Mesendoderm (in vitro differentiated cells): ENCODE results near the gene MAPK14.
A peak's percentile ranks its signal among the peaks of the same experiment; 100 is the strongest.

Experiments used
- DNase-seq: peaks from one replicate; pipeline ENCODE4 v3.0.0; 2013
- H2AK5ac ChIP-seq: 2 replicates; pipeline ENCODE4 v1.6.1; 2013; ENCODE audit warnings: low read length, inconsistent platforms
- H2BK120ac ChIP-seq: 2 replicates; pipeline ENCODE4 v1.6.1; 2013; ENCODE audit warnings: low read depth, mild to moderate bottlenecking, low read length, moderate library complexity, mixed read lengths
- H2BK15ac ChIP-seq: replicated peaks from 2 replicates; pipeline ENCODE4 v1.6.1; 2013; ENCODE audit warnings: low read depth, mild to moderate bottlenecking, moderate library complexity
- H2BK5ac ChIP-seq: 2 replicates; pipeline ENCODE4 v1.6.1; 2013; ENCODE audit warnings: low read length, inconsistent platforms
- H3K18ac ChIP-seq: 2 replicates; pipeline ENCODE4 v1.6.1; 2013; ENCODE audit warnings: mild to moderate bottlenecking, low read length, mixed read lengths
- H3K23ac ChIP-seq: one replicate; pipeline ENCODE4 v1.6.1; 2013; ENCODE audit warnings: low read length
- H3K27ac ChIP-seq: 2 replicates; pipeline ENCODE4 v1.5.1; 2013; ENCODE audit warnings: low read depth, mild to moderate bottlenecking, inconsistent platforms, low read length, moderate library complexity
- H3K27me3 ChIP-seq: 2 replicates; pipeline ENCODE4 v1.6.1; 2013; ENCODE audit warnings: low read length, control low read depth, mild to moderate bottlenecking, inconsistent platforms; ENCODE audit not compliant: insufficient read depth, poor library complexity
- H3K36me3 ChIP-seq: 2 replicates; pipeline ENCODE4 v1.6.1; 2013; ENCODE audit warnings: low read length, inconsistent platforms; ENCODE audit not compliant: control insufficient read depth, insufficient read depth
- H3K4ac ChIP-seq: one replicate; pipeline ENCODE4 v1.6.1; 2013; ENCODE audit warnings: low read depth, mild to moderate bottlenecking, low read length, moderate library complexity
- H3K4me1 ChIP-seq: 2 replicates; pipeline ENCODE4 v1.6.1; 2013; ENCODE audit warnings: low read depth, low read length, inconsistent platforms; ENCODE audit not compliant: control insufficient read depth
- H3K4me2 ChIP-seq: 2 replicates; pipeline ENCODE4 v1.6.1; 2013; ENCODE audit warnings: low read length
- H3K4me3 ChIP-seq: 2 replicates; pipeline ENCODE4 v1.5.1; 2013; ENCODE audit warnings: mild to moderate bottlenecking, low read length
- H3K56ac ChIP-seq: one replicate; pipeline ENCODE4 v1.6.1; 2013; ENCODE audit warnings: low read length
- H3K79me1 ChIP-seq: 2 replicates; pipeline ENCODE4 v1.6.1; 2013; ENCODE audit warnings: low read length, inconsistent platforms
- H3K79me2 ChIP-seq: 2 replicates; pipeline ENCODE4 v1.6.1; 2013; ENCODE audit warnings: mild to moderate bottlenecking, low read length; ENCODE audit not compliant: control insufficient read depth, insufficient read depth
- H3K9ac ChIP-seq: 2 replicates; pipeline ENCODE4 v1.6.1; 2013; ENCODE audit warnings: low read length, inconsistent platforms
- H4K5ac ChIP-seq: one replicate; pipeline ENCODE4 v1.6.1; 2013; ENCODE audit warnings: low read length
- H4K8ac ChIP-seq: one replicate; pipeline ENCODE4 v1.6.1; 2013; ENCODE audit warnings: low read depth, mild to moderate bottlenecking, control low read depth, low read length, moderate library complexity
- WGBS: extraction: QIAGEN DNeasy Blood & Tissue Kit; methylation state at CpG from one replicate; pipeline ENCODE4 v1.1.7; 2013; ENCODE audit warnings: low lambda C conversion rate, missing lambda C conversion rate; ENCODE audit not compliant: insufficient coverage; ENCODE audit errors: extremely low coverage; 5-methylcytosine and 5-hydroxymethylcytosine counted together

The MAPK14 gene

GRCh38 chr6:36133912-36134311 is 106.3 kb downstream of the MAPK14 start:
- Histone ChIP-seq H3K27ac (peak overlapping the region; percentile 7), H3K56ac (peak overlapping the region; percentile 29), H3K27me3 (no peaks in the 10 kb centered on the region), H4K5ac (no peak overlapping the region), H2AK5ac (no peak overlapping the region), H3K18ac (no peak overlapping the region), H3K79me1 (no peaks in the 10 kb centered on the region), H3K9ac (no peak overlapping the region), H3K4me1 (peaks cover 16% of the 10 kb centered on the region), H2BK15ac (no peak overlapping the region), H2BK120ac (no peak overlapping the region), H3K4ac (no peak overlapping the region), H3K4me2 (no peak overlapping the region), H3K36me3 (no peaks in the 10 kb centered on the region), H3K79me2 (no peaks in the 10 kb centered on the region), H2BK5ac (peak overlapping the region; percentile 35), H3K23ac (no peak overlapping the region), H3K4me3 (no peak overlapping the region), H4K8ac (no peak overlapping the region)
- no peak for DNase-seq
- no CpG with 5 or more reads among the region's 4 CpGs for WGBS

DNA sequence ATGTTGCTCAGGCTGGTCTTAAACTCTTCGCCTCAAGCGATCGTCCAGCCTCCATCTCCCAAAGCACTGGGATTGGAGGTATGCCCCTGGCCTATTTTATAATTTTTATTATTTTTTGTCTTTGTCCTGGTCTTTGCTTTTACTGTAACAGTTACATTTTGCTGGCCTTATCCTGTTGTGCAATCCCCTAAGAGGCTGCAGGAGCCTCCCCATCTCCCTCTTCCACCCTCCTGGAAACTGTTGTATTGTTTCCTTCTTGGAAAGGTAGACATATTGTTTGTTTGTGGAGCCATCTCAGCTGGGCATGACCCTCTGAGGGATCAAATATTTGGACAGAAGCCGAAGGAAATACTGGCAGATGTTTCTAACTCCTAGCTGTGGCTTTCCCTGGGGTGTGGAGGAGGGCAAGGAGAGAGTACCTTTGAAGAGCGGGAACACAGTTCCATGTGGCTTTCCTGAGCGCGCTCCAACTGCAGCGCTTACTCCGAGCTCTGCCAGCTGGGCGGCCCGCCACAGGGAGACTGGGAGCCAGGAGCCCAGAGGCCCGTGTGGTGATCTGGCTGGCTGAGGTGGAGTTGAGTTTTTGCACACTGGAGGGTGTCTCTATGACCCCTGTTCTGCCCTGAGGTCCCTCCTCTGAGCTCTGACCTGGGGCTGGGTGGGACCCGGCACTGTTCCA is 107.6 kb downstream of the MAPK14 start:
- H3K27ac ChIP-seq: no peak overlapping the region
- no peak overlapping the region for H3K9ac ChIP-seq
- WGBS: no CpG with 5 or more reads among the region's 13 CpGs

DNA sequence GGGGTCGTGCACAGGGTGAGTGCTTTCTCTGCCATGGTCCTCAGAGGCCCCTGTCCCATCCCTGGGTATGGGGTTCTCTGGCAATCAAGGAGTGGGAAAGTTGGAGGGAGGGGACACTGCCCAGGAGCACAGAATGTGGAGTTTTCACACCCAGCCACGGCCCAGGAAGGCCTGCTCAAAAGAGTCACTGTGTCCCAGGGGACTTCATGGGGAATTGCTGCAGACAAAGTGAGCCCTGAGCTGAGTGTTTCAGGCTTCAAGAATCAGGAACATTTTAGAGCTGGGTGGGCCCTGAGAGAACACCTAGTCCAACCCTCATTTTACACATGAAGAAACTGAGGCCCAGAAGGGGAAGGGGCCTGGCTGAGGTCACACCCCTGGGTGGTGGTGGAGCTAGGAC is 108.4 kb downstream of the MAPK14 start:
- Histone ChIP-seq H3K23ac (no peak overlapping the region), H2BK5ac (no peak overlapping the region), H2AK5ac (no peak overlapping the region), H3K18ac (no peak overlapping the region), H3K4ac (no peak overlapping the region), H3K4me1 (peaks cover 16% of the 10 kb centered on the region), H3K27ac (no peak overlapping the region), H3K4me2 (no peak overlapping the region), H3K36me3 (no peaks in the 10 kb centered on the region), H2BK15ac (no peak overlapping the region), H4K8ac (no peak overlapping the region), H3K79me2 (no peaks in the 10 kb centered on the region), H2BK120ac (no peak overlapping the region), H3K9ac (no peak overlapping the region), H3K56ac (no peak overlapping the region), H3K27me3 (no peaks in the 10 kb centered on the region), H3K4me3 (no peak overlapping the region), H4K5ac (no peak overlapping the region), H3K79me1 (no peaks in the 10 kb centered on the region)
- DNase-seq: no peak
- no CpG with 5 or more reads among the region's 2 CpGs for WGBS

More for the DNA sequence above, 107.6 kb downstream of the MAPK14 start:
- no peak overlapping the region for H4K5ac ChIP-seq
- H4K8ac ChIP-seq: no peak overlapping the region
- H3K27me3 ChIP-seq: no peaks in the 10 kb centered on the region
- no peak for DNase-seq
- H3K18ac ChIP-seq: no peak overlapping the region
- no peaks in the 10 kb centered on the region for H3K79me1 ChIP-seq
- no peak overlapping the region for H3K4ac ChIP-seq
- H2BK5ac ChIP-seq: no peak overlapping the region
- no peak overlapping the region for H3K4me2 ChIP-seq
- H2AK5ac ChIP-seq: no peak overlapping the region
- H3K4me3 ChIP-seq: no peak overlapping the region
- no peak overlapping the region for H2BK120ac ChIP-seq
- no peaks in the 10 kb centered on the region for H3K79me2 ChIP-seq
- no peak overlapping the region for H2BK15ac ChIP-seq
- peaks cover 16% of the 10 kb centered on the region for H3K4me1 ChIP-seq
- H3K36me3 ChIP-seq: no peaks in the 10 kb centered on the region
- no peak overlapping the region for H3K23ac ChIP-seq
- no peak overlapping the region for H3K56ac ChIP-seq

DNA sequence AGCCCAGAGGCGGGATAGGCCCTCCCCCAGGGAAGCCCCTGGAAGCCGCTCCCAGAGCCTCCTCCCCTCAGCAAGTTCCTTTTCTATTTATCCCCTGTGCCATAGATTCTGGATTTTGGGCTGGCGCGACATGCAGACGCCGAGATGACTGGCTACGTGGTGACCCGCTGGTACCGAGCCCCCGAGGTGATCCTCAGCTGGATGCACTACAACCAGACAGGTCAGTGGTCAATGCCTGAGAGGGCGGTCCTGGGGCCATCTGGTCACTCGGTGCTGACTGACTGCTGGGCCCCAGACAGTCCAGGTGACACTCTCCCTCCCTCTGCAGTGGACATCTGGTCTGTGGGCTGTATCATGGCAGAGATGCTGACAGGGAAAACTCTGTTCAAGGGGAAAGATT is 108.9 kb downstream of the MAPK14 start:
- H3K27ac ChIP-seq: no peak overlapping the region
- H2BK5ac ChIP-seq: no peak overlapping the region
- H3K9ac ChIP-seq: no peak overlapping the region
- H3K4me1 ChIP-seq: peaks cover 14% of the 10 kb centered on the region
- H3K79me1 ChIP-seq: no peaks in the 10 kb centered on the region
- no peak overlapping the region for H2BK15ac ChIP-seq
- no peak overlapping the region for H4K8ac ChIP-seq
- H4K5ac ChIP-seq: no peak overlapping the region
- H3K79me2 ChIP-seq: no peaks in the 10 kb centered on the region
- no peak overlapping the region for H3K4me2 ChIP-seq
- no peak overlapping the region for H2AK5ac ChIP-seq
- H3K23ac ChIP-seq: no peak overlapping the region
- no peaks in the 10 kb centered on the region for H3K27me3 ChIP-seq
- H3K18ac ChIP-seq: no peak overlapping the region
- DNase-seq: no peak
- H3K36me3 ChIP-seq: no peaks in the 10 kb centered on the region
- H3K56ac ChIP-seq: no peak overlapping the region
- no CpG with 5 or more reads among the region's 12 CpGs for WGBS
- no peak overlapping the region for H3K4ac ChIP-seq
- no peak overlapping the region for H3K4me3 ChIP-seq
- no peak overlapping the region for H2BK120ac ChIP-seq

DNA sequence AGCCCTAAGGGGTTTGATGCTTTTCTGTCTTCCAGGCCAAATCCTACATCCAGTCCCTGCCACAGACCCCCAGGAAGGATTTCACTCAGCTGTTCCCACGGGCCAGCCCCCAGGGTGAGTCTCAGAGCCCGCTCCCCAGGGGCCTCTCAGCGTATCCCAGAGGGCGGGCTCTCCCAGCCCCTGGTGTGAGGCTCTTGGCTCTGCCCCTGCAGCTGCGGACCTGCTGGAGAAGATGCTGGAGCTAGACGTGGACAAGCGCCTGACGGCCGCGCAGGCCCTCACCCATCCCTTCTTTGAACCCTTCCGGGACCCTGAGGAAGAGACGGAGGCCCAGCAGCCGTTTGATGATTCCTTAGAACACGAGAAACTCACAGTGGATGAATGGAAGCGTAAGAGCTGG is 111.1 kb downstream of the MAPK14 start:
- Histone ChIP-seq H3K4me2 (no peak overlapping the region), H2BK120ac (no peak overlapping the region), H2BK15ac (no peak overlapping the region), H4K8ac (no peak overlapping the region), H4K5ac (no peak overlapping the region), H3K79me1 (no peaks in the 10 kb centered on the region), H2AK5ac (no peak overlapping the region), H3K27me3 (no peaks in the 10 kb centered on the region), H3K79me2 (no peaks in the 10 kb centered on the region), H3K36me3 (no peaks in the 10 kb centered on the region), H3K18ac (no peak overlapping the region), H3K23ac (no peak overlapping the region), H3K27ac (no peak overlapping the region), H3K4ac (no peak overlapping the region), H3K56ac (no peak overlapping the region), H3K4me1 (no peaks in the 10 kb centered on the region), H3K9ac (no peak overlapping the region), H3K4me3 (no peak overlapping the region), H2BK5ac (no peak overlapping the region)
- WGBS: no CpG with 5 or more reads among the region's 15 CpGs
- DNase-seq: no peak

DNA sequence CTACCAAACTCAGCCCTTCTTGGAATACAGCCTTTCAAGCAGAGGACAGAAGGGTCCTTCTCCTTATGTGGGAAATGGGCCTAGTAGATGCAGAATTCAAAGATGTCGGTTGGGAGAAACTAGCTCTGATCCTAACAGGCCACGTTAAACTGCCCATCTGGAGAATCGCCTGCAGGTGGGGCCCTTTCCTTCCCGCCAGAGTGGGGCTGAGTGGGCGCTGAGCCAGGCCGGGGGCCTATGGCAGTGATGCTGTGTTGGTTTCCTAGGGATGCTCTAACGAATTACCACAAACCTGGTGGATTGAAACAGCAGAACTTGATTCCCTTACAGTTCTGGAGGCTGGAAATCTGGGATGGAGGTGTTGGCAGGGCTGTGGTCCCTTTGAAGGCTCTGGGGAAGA is 111.8 kb downstream of the MAPK14 start:
- Histone ChIP-seq H3K4me2 (no peak overlapping the region), H3K79me2 (no peaks in the 10 kb centered on the region), H4K8ac (no peak overlapping the region), H3K4me3 (no peak overlapping the region), H3K23ac (no peak overlapping the region), H4K5ac (no peak overlapping the region), H2AK5ac (no peak overlapping the region), H3K36me3 (no peaks in the 10 kb centered on the region), H3K18ac (no peak overlapping the region), H3K4ac (no peak overlapping the region), H2BK5ac (no peak overlapping the region), H3K9ac (no peak overlapping the region), H2BK15ac (no peak overlapping the region), H3K56ac (no peak overlapping the region), H3K27ac (no peak overlapping the region), H3K79me1 (no peaks in the 10 kb centered on the region), H2BK120ac (no peak overlapping the region), H3K4me1 (no peaks in the 10 kb centered on the region), H3K27me3 (no peaks in the 10 kb centered on the region)
- no CpG with 5 or more reads among the region's 7 CpGs for WGBS
- DNase-seq: peak; percentile 72
